Measurements from ENCODE around the gene SETD6.
A peak's percentile ranks its signal among the peaks of the same experiment; 100 is the strongest.

SETD6 gene

DNA sequence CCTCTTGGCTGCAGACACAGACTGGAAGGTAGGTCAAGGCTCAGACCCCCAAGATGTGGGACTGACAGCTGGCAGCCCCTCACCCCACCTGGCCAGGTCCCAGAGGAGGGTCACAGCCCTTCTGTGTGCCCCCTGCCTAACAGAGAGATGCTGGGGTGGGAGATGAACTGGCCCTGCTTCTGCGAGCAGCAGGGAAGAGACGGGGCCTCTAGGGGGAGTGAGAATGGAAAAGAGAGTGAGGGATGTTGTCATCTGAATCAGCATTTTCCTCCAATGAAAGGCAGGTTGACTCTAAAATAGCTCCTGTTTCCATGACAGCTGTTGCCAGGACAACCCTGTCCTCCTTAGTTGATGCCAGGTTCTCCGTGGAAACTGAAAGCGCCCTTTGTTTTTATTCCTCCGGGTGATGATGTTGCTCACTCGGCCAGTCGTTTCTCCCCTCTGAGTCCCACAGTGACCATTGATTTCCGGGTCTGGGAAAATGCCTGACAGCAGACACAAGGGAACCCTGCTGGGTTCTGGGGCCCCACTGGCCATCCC is 20.3 kb upstream of the SETD6 start:
- DNase-seq (ENCODE audit: low spot score) = peak; percentile 95

DNA sequence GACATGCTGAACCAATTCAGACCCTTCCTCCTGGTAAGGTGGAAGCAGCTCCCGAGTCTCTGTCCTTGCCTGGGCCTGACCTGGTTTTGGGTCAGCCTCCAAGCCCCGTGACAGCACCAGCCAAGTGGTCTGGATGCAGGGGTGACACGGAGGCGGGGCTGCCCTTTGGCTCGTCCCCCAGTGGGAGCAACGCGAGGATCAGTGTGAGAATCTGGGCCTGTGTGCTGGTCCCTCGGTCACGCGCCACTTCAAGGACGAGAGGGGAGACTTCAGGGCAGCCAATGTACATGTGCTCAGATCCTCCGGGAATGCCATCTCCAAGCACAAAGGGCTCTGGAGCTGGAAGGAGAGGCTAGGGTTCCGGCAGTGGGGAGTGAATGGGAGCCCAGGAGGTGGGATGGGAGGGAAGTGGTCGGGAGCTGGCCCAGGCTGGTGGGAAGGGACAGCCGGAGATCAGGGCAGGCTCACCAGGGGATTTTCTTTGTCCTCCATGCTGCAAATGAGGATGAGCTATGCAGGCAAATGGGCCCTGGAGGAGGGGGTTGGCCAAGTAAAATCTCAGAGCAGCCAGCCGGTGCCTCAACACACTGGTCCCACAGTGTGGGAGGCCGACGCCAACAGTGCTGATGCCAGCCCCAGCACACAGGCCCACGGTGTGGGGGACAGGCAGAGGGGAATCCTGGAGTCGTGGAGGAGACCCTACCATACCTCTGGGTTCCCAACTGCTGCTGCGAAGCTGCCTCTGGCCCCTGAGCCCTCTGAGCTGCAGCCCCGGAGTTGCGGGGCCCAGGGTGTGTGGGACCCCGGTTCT is 19.6 kb upstream of the SETD6 start:
- no peak for DNase-seq (ENCODE audit: low spot score)

DNA sequence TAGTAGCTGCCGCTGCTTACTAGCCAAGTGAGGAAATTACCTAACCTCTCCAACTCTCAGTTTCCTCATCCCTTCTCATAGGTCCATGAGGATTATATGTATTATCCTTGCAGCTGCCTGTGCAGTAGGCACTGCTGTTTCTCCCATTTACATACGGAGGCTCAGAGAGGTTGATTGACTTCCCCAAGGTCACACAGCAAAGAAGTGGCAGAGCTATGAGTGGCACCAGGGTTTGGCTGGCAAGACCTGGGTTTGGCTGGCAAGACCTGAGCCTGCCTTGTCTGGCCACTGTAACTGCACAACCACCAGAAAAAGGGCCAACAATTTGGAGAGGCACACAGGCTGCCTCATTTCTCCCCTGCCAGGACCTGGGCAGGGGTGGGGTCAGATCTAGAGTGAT is 17.8 kb upstream of the SETD6 start:
- no peak for DNase-seq (ENCODE audit: low spot score)

DNA sequence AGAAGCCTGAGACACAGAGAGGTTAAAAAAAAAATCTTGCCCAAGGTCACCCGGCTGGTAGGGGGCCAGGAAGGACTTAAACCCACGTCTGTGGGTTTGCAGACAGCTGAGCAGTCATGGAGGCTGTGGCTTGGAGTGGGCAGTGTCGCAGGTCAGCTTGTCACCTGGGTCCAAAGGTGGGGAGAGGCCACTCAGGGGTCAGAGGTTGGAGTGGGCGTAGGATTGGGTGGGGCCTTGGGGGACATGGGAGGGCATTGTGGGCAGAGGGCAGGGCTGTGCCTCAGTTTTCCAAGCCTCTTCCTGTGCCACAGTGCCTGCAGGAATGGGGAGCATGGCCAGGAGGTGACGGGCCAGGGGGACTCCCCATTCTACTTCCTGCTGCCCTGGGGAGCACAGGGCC is 17.4 kb upstream of the SETD6 start:
- DNase-seq (ENCODE audit: low spot score) = no peak

DNA sequence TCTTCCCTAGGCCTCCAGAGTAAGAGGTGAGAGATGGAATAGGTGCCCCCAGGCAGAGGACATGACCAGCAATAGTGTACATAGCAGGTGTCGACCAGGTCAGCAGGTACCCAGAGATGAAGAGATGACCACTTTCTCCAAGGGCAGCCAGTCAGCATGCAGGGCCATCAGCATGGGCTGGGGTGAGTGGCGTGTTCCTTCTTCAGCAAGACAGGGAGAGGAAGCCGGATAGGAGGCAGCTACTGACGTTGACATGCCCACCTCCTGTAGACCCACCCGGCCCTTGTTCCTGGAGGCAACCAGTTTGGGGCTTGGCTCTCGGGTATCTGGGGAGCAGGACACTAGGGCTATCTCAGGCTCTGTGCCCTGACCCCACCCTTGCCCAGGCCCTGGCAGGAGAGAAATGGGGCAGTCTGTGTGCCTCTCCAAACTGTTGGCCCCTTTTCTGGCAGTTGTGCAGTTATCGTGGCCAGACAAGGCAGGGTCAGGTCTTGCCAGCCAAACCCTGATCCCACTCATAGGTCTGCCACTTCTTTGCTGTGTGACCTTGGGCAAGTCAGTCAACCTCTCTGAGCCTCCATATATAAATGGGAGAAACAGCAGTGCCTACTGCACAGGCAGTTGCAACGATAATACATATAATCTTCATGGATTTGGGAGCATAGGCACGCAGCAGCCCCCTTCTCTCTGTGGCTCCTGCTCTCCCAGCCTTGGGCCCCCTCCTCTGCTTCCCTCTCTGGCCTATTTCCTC is 16.8 kb upstream of the SETD6 start:
- DNase-seq (ENCODE audit: low spot score) = no peak

DNA sequence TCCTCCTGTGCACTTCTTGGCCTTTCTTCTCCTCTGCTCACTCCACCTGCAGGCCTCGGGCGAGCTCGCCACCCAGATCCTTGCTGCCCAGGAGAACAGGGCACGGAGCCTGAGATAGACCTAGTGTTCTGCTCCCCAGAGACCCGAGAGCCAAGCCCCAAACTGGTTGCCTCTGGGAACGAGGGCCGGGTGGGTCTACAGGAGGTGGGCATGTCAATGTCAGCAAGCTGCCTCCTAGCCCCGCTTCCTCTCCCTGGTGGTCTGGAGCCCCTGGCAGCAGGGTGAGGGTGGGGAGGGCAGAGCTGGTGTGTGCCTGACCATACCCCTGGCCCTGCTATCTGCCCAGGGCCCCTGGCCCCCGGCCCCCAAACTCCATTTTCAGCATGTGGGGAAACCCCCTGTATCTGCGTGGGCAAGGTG is 16.2 kb upstream of the SETD6 start:
- DNase-seq (ENCODE audit: low spot score) = no peak

DNA sequence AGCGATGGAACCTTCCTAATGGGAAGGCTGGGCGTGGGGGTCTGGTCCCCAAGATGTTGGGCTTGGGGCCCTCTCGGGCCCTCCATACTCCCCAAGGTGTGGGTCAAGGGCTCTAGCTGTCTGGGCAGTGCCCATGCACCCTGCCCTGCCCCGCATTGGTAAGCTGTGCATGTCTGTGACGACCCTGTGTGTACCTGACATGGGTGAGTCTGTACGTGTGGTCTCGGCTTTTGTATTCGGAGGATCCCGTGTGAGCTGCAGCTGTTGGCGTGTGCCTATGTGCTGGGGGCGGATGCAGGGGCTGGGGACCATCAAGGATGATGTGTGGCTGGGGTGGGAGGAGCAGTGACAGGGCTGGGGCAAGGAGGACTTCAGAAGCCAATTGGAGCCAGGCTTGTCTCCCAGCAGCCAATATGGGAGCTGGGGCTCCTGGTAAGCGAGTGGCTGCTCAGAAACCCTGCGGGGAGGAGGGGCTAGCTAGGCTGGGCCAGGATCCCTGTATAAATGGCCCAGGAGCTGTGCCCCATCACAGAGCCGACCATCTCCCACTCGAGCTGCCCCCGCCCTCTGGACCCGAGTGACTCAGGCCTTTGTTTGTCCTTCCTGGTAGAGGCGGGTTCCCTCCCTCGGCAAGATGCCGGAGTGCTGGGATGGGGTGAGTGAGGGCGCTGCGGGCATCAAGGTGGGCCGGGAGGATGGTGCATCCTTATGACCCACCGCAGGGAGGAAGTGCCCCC is 15.5 kb upstream of the SETD6 start, which contains the start of gene NDRG4:
NDRG4 (plus strand) TSS at position 529 of the 737 bp plus-strand sequence; CDS start at position 635, 106 bp downstream.
- DNase-seq (ENCODE audit: low spot score) = peak; percentile 95

DNA sequence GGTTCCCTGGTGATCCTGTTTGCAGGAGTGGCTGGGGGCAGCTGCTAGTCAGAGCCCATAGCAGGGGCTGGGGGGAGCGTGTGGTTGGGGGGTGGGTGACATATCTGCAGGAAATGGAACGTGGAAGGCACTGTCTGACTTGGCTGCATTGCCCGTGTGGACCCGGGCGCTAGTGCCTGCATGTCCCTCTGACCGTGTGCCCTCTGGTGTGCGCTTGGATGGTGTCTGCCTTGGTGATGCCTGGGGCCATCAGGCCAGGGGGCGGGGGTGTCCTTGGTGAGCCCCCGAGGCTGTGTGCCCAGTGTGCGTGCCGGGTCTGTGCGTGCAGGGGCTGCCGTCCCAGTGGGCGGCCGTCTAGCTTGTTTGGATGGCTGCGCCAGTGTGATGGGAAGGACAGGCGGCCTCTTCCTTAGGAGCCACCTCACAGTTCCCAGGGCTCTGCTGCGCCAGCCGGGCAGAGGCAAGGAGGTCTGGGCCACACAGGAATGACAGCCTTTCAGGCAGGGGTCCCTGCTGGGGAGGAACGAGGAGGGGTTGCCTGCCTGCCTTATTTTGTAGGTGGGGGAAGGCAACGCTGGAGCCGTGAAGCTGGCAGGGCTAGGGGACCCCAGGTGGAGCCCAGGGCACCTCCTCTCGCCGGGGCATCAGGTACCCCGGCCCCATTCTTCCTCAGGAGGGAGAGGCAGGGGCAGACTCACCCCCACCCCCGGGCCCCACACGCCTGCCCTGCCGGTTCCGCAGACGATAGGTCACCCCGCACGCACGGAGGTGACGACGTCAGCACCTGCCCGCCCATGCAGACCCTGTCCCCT is 14.7 kb upstream of the SETD6 start:
- no peak for DNase-seq (ENCODE audit: low spot score)

DNA sequence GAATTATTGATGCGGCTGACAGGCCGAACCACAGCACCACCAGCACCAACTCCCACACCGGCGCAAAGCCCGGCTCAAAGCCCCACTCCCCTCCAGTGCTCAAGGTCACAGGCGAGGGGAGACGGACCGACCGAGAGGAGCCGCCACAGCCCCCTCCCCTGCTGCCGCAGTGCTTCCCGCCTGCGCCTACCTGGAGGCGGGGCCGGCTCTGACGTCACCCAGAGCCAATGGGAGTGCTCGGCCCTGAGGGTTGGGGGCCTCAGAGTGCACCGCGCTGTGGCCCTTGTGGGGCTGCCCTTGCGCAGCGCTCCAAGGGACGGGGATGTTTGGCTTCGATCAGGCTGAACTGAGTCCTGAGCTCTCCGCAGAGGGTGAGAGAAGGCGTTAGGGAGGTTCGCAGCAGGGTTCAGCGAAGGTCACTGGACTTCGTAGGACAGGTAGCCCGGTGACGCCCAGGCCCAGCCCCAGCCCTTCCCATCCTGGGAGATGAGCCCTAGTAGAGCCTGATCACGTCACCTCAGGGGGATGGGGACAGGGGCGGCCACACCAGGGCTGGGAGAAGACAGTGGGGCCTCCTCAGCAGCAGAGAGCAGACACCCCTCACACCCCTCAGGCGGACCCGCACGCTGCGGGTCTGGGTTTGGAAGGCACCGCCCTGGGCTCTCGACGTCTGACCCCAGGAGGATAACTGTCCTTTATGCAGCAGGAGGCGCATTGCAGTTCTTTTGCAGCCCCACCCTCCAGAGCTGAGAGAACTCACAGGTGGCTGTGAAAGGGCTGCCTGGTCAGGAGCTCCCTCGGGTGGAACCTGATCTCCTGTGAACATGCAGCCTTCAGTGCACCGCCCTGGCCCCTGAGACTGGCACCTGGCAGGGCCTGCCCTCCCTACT is 13.8 kb upstream of the SETD6 start:
- no peak for DNase-seq (ENCODE audit: low spot score)

DNA sequence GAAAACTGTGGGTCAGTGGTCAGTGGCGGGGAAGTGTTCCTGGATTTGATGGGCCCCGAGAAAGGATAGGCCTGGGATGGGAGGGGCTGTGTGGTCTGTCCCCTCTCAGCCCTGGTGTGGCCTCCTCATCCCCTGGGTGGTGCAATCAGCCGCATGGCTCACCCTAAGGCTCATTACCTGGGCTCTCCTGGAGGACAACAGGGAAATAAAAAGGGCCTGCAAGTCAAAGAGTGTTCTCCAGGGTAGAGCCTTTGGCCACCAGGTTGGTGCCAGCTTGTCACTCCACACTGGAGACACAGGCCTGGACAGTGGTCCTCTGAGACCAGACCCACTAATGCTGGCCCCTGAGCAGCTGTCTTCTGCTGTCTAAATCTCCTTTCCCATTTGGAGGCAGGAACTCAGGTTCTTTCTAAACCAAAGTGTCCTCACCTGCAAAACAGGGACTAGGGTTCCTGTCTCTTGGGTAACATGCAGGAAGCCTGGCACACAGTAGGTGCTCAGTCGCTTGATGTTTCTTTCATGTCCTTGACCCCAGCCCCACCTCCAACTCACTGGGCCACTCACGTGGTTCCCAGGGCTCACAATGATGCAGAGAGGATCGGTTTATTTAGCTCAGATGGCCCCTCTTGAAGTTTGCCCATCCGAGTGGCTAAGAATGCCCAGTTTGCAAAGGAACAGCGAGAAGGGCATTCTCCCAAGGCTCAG is 12.9 kb upstream of the SETD6 start:
- no peak for DNase-seq (ENCODE audit: low spot score)

DNA sequence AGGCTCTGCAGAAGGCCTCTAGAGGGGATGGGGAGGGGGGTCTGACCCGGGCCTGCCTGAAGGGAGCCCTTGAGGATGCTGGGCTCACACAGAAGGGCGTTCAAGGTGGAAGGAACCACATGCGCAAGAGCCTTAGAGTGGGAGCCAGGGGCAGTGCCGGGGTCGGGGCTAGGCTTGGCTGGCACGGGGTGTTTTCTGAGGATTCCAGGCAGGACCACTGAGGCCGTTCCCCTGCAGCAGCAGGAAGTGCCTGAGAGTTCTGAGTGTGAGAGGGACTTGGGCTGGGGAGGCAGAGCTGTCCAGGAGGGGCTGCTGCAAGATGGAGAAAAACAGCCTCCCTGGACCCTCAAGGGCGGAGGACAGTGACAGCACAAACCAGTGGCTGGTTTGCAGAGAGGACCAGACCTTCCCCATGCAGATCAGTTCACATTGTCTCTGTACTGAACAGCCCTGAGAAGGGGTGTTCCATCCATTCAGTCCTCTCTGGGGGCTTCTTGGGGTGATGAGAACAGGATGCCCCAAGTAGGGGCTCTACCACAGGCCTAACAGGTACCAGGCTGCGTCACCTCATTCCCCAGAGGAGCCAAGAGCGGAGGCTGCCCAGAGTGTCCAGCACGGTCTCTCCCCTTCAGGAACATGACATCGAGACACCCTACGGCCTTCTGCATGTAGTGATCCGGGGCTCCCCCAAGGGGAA is 12.0 kb upstream of the SETD6 start:
- no peak for DNase-seq (ENCODE audit: low spot score)

DNA sequence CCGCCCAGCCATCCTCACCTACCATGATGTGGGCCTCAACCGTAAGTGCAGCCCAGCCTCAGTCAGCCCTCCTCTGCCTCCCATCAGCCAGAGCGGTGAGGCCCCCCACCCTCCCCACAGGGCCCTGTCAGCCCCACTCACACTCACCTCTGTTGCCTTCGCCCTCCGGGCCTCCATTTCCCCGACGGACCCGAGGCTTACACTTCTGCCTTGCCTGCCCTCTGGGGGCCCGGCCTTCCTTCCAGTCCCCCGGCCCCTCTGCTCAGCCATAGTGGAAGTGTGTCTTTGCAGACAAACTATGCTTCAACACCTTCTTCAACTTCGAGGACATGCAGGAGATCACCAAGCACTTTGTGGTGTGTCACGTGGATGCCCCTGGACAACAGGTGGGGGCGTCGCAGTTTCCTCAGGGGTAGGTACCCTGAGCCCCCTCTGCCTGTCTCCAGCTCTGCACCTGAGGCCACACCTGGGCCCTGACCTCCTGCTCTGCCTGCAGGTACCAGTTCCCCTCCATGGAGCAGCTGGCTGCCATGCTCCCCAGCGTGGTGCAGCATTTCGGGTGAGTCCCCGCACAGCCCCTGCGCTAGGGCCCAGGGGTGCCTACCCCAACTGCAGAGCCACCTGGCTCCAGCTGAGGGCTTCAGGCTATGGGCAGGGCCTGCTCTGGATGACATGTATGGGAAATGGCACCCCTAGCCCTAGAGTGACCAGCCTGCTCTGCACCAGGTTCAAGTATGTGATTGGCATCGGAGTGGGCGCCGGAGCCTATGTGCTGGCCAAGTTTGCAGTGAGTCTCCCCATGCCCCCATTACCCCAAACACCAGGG is 11.2 kb upstream of the SETD6 start:
- DNase-seq (ENCODE audit: low spot score) = no peak

DNA sequence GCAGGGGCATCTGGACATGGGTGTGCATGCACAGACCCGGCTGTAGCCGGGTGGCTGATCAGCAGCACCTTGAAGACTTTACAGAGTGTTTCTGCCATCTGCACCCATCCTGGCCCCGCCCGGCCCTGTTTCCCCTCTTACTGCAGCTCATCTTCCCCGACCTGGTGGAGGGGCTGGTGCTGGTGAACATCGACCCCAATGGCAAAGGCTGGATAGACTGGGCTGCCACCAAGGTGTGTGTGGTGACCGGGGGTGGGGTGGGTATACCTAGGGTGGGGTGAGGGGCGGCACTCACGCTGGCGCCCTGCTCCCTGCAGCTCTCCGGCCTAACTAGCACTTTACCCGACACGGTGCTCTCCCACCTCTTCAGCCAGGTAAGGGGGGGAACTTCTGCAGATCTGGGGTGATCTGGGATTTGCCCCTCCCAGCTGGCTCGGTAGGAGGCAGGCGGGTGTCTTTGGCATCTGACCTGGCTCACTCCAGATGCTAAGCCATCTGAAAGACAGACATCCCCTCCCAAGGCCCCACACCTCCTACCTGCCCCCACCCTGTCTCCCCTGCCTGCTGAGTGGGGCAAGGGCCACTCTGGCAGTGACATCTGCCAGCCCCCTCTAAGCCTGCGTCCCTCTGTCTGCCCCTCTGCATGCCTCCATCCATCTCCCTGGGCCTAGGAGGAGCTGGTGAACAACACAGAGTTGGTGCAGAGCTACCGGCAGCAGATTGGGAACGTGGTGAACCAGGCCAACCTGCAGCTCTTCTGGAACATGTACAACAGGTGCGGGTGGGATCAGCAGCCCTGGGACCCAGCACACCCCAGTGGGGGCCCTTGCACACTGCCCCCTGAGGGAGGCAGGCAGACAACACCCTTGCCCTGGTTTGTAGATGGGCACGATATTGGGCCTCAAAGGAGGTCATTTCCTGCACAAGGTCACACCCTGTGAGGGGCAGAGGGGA is 8.8 kb upstream of the SETD6 start:
- DNase-seq (ENCODE audit: low spot score) = no peak

DNA sequence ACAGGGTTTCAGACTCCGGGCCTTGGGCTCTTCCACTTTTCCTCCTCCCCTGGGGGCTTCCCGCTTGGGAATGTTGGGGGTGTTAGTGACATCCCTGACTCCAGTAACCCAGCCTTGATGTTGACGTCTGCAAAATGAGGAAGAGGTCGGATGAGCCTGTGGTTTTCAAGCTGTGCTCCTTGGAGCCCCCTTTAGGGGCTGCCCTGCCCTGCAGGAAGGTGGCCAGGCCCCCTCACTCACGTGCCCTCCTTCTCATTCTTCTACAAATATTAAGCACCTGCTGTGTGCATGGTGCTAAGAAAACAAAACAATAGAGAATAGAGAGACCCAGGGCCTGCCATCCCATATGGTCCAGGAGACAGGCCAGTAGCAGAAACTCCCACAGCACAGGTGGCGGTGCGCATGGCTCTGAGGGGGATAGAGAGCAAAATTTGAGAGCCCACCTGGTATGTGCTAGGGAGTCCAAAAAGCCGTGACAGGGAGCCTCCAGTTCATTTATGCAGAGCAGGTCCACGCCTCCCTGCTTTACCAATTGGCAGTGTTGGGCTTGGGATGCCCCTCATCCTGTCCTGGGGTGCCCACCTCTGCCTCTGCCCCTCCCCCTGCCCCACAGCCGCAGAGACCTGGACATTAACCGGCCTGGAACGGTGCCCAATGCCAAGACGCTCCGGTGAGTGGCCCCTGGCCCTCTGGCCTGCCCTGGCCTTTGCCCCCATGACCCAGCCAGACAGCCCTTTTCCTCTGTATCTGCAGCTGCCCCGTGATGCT is 7.9 kb upstream of the SETD6 start:
- no peak for DNase-seq (ENCODE audit: low spot score)

DNA sequence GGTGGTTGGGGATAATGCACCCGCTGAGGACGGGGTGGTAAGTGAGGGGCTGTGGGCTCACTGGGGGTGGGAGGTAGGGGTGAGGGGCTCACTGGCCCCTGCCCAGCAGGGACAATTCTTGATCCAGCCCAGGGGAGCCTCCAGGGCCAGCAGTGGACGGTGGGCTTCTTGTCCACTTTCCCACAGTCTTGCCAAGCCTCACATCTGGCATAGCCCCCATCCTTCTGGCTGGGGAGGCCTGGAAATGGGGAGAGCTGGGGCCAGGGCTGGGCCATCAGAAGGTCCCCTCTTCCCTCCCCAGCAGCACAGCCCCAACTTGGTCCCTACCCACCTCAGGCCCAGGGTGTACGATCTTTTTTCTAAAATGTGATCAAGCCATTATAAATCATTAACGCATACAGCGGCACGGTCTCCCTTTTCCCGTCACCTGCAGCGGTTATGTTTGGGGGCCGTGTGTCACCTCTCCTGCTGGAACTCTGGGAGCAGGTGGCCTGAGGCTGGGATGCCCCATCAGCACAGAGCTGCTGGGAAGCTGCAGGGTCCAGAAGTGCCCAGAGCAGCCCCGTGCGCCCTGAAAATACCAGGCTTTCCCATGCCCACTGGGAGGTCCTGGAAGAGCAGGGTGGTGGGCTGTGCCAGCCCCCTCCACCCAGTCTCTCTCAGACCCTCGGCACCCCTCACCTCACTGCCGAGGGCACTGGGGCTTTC is 7.2 kb upstream of the SETD6 start:
- no peak for DNase-seq (ENCODE audit: low spot score)

Data from putamen (tissue), 1 donor.